IPS-15b (cell line): ENCODE results near the gene XRCC6.
"Not testable (repeated sequence)": the region's sequence is repeated elsewhere in the genome, so short reads cannot be mapped to it uniquely, and the experiment has no call there.

ENCODE experiments used
- H3K27me3 ChIP-seq: one replicate; pipeline ENCODE4 v1.6.1; 2013; ENCODE audit warnings: low read length; ENCODE audit not compliant: control insufficient read depth, insufficient read depth
- H3K36me3 ChIP-seq: one replicate; pipeline ENCODE4 v1.6.1; 2013; ENCODE audit warnings: low read length; ENCODE audit not compliant: control insufficient read depth, insufficient read depth
- H3K4me1 ChIP-seq: one replicate; pipeline ENCODE4 v1.6.1; 2013; ENCODE audit warnings: mild to moderate bottlenecking, low read length; ENCODE audit not compliant: control insufficient read depth, insufficient read depth
- H3K4me3 ChIP-seq: one replicate; pipeline ENCODE4 v1.5.1; 2013; ENCODE audit warnings: low read depth, low read length
- H3K9ac ChIP-seq: one replicate; pipeline ENCODE4 v1.6.1; 2013; ENCODE audit warnings: low read depth, mild to moderate bottlenecking, low read length
- H3K9me3 ChIP-seq: one replicate; pipeline ENCODE4 v1.6.1; 2013; ENCODE audit warnings: mild to moderate bottlenecking, low read length; ENCODE audit not compliant: control insufficient read depth, insufficient read depth

XRCC6 gene

GRCh38 chr22:41584881-41585280, 36.2 kb upstream of the XRCC6 start:
- Histone ChIP-seq H3K27me3 (no peaks in the 10 kb centered on the region), H3K36me3 (peaks cover 2% of the 10 kb centered on the region), H3K4me1 (no peaks in the 10 kb centered on the region), H3K4me3 (no peak overlapping the region), H3K9me3 (no peaks in the 10 kb centered on the region), H3K9ac (no peak overlapping the region)

- no peaks in the 10 kb centered on the region for H3K4me1 ChIP-seq
- no peaks in the 10 kb centered on the region for H3K36me3 ChIP-seq
- no peak overlapping the region for H3K9ac ChIP-seq
- H3K27me3 ChIP-seq, result no peaks in the 10 kb centered on the region
- no peak overlapping the region for H3K4me3 ChIP-seq
- no peaks in the 10 kb centered on the region for H3K9me3 ChIP-seq
These were observed 35.2 kb upstream of the XRCC6 start for GRCh38 chr22:41585898-41586297.

- Histone ChIP-seq H3K27me3 (no peaks in the 10 kb centered on the region), H3K4me1 (no peaks in the 10 kb centered on the region), H3K9ac (no peak overlapping the region), H3K9me3 (no peaks in the 10 kb centered on the region), H3K4me3 (no peak overlapping the region), H3K36me3 (no peaks in the 10 kb centered on the region)
These were observed 33.8 kb upstream of the XRCC6 start for GRCh38 chr22:41587347-41587723.

- H3K36me3 ChIP-seq, result no peaks in the 10 kb centered on the region
- no peaks in the 10 kb centered on the region for H3K9me3 ChIP-seq
- H3K4me1 ChIP-seq, result no peaks in the 10 kb centered on the region
- H3K9ac ChIP-seq, result peak within 1 kb of the TSS; percentile 73
- no peaks in the 10 kb centered on the region for H3K27me3 ChIP-seq
- H3K4me3 ChIP-seq, result peak within 1 kb of the TSS; percentile 91
These were observed 31.5 kb upstream of the XRCC6 start, which contains the start of gene PMM1 for GRCh38 chr22:41589391-41590241. PMM1 (minus strand) TSS chr22:41589840; CDS start chr22:41589805, 35 bp downstream.

- not testable (repeated sequence) for H3K9ac ChIP-seq, H3K4me1 ChIP-seq, H3K27me3 ChIP-seq, H3K36me3 ChIP-seq, H3K4me3 ChIP-seq, H3K9me3 ChIP-seq
These were observed 27.6 kb upstream of the XRCC6 start for GRCh38 chr22:41593336-41593960.

- no peaks in the 10 kb centered on the region for H3K27me3 ChIP-seq
- peaks cover 2% of the 10 kb centered on the region for H3K4me1 ChIP-seq
- H3K4me3 ChIP-seq, result no peak overlapping the region
- H3K9ac ChIP-seq, result no peak overlapping the region
- no peaks in the 10 kb centered on the region for H3K9me3 ChIP-seq
- H3K36me3 ChIP-seq, result peaks cover under 1% of the 10 kb centered on the region
These were observed 25.4 kb upstream of the XRCC6 start for GRCh38 chr22:41595703-41596102.

- H3K4me3 ChIP-seq, result no peak overlapping the region
These were observed 24.1 kb upstream of the XRCC6 start for GRCh38 chr22:41596776-41597634.

GRCh38 chr22:41597635-41597953, 23.5 kb upstream of the XRCC6 start:
- H3K9ac ChIP-seq, result no peak overlapping the region
- no peaks in the 10 kb centered on the region for H3K9me3 ChIP-seq
- H3K36me3 ChIP-seq, result peaks cover 14% of the 10 kb centered on the region
- no peak overlapping the region for H3K4me3 ChIP-seq
- H3K27me3 ChIP-seq, result no peaks in the 10 kb centered on the region
- H3K4me1 ChIP-seq, result peaks cover 2% of the 10 kb centered on the region

More at GRCh38 chr22:41596776-41597634, 24.1 kb upstream of the XRCC6 start:
- Histone ChIP-seq H3K27me3 (no peaks in the 10 kb centered on the region), H3K9me3 (no peaks in the 10 kb centered on the region), H3K4me1 (peaks cover 2% of the 10 kb centered on the region), H3K9ac (no peak overlapping the region), H3K36me3 (peaks cover 8% of the 10 kb centered on the region)

- Histone ChIP-seq H3K27me3 (no peaks in the 10 kb centered on the region), H3K36me3 (peaks cover 19% of the 10 kb centered on the region), H3K9me3 (no peaks in the 10 kb centered on the region), H3K9ac (no peak overlapping the region), H3K4me1 (peaks cover 2% of the 10 kb centered on the region), H3K4me3 (no peak overlapping the region)
These were observed 23.0 kb upstream of the XRCC6 start for GRCh38 chr22:41598081-41598480.

- Histone ChIP-seq H3K4me3 (no peak overlapping the region), H3K36me3 (peaks cover 20% of the 10 kb centered on the region), H3K9ac (peak overlapping the region; percentile 24)
These were observed 22.0 kb upstream of the XRCC6 start for GRCh38 chr22:41598891-41599635.

GRCh38 chr22:41600976-41601375, 20.1 kb upstream of the XRCC6 start:
- no peak overlapping the region for H3K4me3 ChIP-seq
- no peaks in the 10 kb centered on the region for H3K27me3 ChIP-seq
- peaks cover 32% of the 10 kb centered on the region for H3K36me3 ChIP-seq
- H3K9ac ChIP-seq, result no peak overlapping the region
- no peaks in the 10 kb centered on the region for H3K9me3 ChIP-seq
- H3K4me1 ChIP-seq, result peaks cover 2% of the 10 kb centered on the region

More at GRCh38 chr22:41598891-41599635, 22.0 kb upstream of the XRCC6 start:
- H3K27me3 ChIP-seq, result no peaks in the 10 kb centered on the region
- H3K4me1 ChIP-seq, result peaks cover 2% of the 10 kb centered on the region
- H3K9me3 ChIP-seq, result no peaks in the 10 kb centered on the region
